HepG2 (cell line): ENCODE data around the gene CRYZ.

ENCODE experiments used
- AGO2 ChIP-seq: fragments of 200-400 bp; formaldehyde crosslinking; optimal IDR thresholded peaks from 2 replicates; pipeline ENCODE3; 2017; ENCODE audit warnings: mild to moderate bottlenecking, low read depth, low read length, moderate library complexity
- CTCF ChIP-seq: sonication (generic); formaldehyde crosslinking; IDR thresholded peaks from 2 replicates; pipeline ENCODE4 v1.5.0; 2020; ENCODE audit warnings: mild to moderate bottlenecking, missing genetic modification reagents, moderate library complexity
- HIC2 ChIP-seq: sonication (generic); formaldehyde crosslinking; IDR thresholded peaks from 2 replicates; pipeline ENCODE4 v1.9.0; 2022; ENCODE audit warnings: low read depth, missing genetic modification reagents
- HOMEZ ChIP-seq: IDR thresholded peaks from 2 replicates; pipeline ENCODE4 v1.6.1; 2016; ENCODE audit warnings: low read depth
- MYNN ChIP-seq: sonication (generic); formaldehyde crosslinking; IDR thresholded peaks from 2 replicates; pipeline ENCODE4 v1.4.0; 2020; ENCODE audit warnings: mild to moderate bottlenecking, low read depth, missing genetic modification reagents
- NCOR1 ChIP-seq: fragments of 200-600 bp; sonication (generic); IDR thresholded peaks from 2 replicates; pipeline ENCODE4 v1.7.0; 2017; ENCODE audit warnings: antibody characterized with exemption, low read length, borderline replicate concordance
- NR0B2 ChIP-seq: sonication (generic); formaldehyde crosslinking; IDR thresholded peaks from 2 replicates; pipeline ENCODE4 v1.4.0; 2020; ENCODE audit warnings: mild to moderate bottlenecking, missing genetic modification reagents
- REST ChIP-seq, 2 experiments: IDR thresholded peaks; 2 replicates each; pipeline ENCODE4 v1.6.1; 2011 to 2012; ENCODE audit warnings: low read length in 2 of 2, borderline replicate concordance in 1 of 2, low read depth in 1 of 2, mild to moderate bottlenecking in 1 of 2, moderate library complexity in 1 of 2
- SATB2 ChIP-seq: sonication (generic); formaldehyde crosslinking; IDR thresholded peaks from 2 replicates; pipeline ENCODE4 v1.5.0; 2020; ENCODE audit warnings: missing genetic modification reagents

- TF ChIP-seq MYNN (CRISPR knock-in tag), result no peak
- no peak for TF ChIP-seq REST (IDR thresholded peaks at IDR 0.05; ENCODE audit: borderline replicate concordance in 1 of 2, low read depth in 1 of 2, low read length in 2 of 2)
- no peak for TF ChIP-seq SATB2 (CRISPR knock-in tag)
- no peak for TF ChIP-seq HOMEZ (CRISPR knock-in tag)
- no peak for TF ChIP-seq NR0B2 (CRISPR knock-in tag)
- no peak for TF ChIP-seq AGO2
- TF ChIP-seq HIC2, result no peak
- TF ChIP-seq NCOR1, result no peak
- no peak for TF ChIP-seq CTCF (CRISPR knock-in tag)
These were observed 42.9 kb upstream of the CRYZ start for GRCh38 chr1:74775735-74776134.
